OCI-LY3 (cell line): ENCODE measurements around the gene TMBIM6.

Experiments
- H2AFZ ChIP-seq: fragments of 200-600, 300-600 bp; shearing (Covaris generic); 2 replicates; pipeline ENCODE4 v1.6.0; 2014; ENCODE audit warnings: antibody characterized with exemption, low read depth, low read length
- H3K27ac ChIP-seq: fragments of 200-600, 300-600 bp; sonication (generic); 2 replicates; pipeline ENCODE4 v1.5.1; 2014; ENCODE audit warnings: mild to moderate bottlenecking, low read length, moderate library complexity, mixed read lengths
- H3K27me3 ChIP-seq: fragments of 200-600, 300-600 bp; sonication (generic); 2 replicates; pipeline ENCODE4 v1.6.1; 2014; ENCODE audit warnings: low read depth, low read length, mixed read lengths
- H3K36me3 ChIP-seq: fragments of 200-600, 300-600 bp; sonication (generic); replicated peaks from 2 replicates; pipeline ENCODE3; 2014; ENCODE audit warnings: low read depth, low read length, mixed read lengths
- H3K4me1 ChIP-seq: fragments of 300-600, 200-600 bp; sonication (generic); 2 replicates; pipeline ENCODE4 v1.6.1; 2014; ENCODE audit warnings: low read length, mixed read lengths
- H3K4me2 ChIP-seq: fragments of 200-600, 300-600 bp; sonication (generic); 2 replicates; pipeline ENCODE4 v1.6.1; 2014; ENCODE audit warnings: low read length, mixed read lengths
- H3K4me3 ChIP-seq: fragments of 300-600, 200-600 bp; sonication (generic); 2 replicates; pipeline ENCODE4 v1.5.1; 2014; ENCODE audit warnings: antibody characterized with exemption, mild to moderate bottlenecking, low read length, moderate library complexity
- H3K79me2 ChIP-seq: fragments of 300-600, 200-600 bp; shearing (Covaris generic); 2 replicates; pipeline ENCODE4 v1.6.1; 2014; ENCODE audit warnings: mild to moderate bottlenecking, low read length, mixed read lengths
- H3K9ac ChIP-seq: fragments of 300-600, 200-600 bp; shearing (Covaris generic); 2 replicates; pipeline ENCODE4 v1.6.0; 2014; ENCODE audit warnings: mild to moderate bottlenecking, low read length, moderate library complexity
- H3K9me3 ChIP-seq: fragments of 200-600, 300-600 bp; shearing (Covaris generic); 2 replicates; pipeline ENCODE4 v1.6.1; 2014; ENCODE audit warnings: low read length, mixed read lengths; ENCODE audit not compliant: insufficient read depth
- H4K20me1 ChIP-seq: fragments of 200-600, 300-600 bp; sonication (generic); 2 replicates; pipeline ENCODE4 v1.6.1; 2016; ENCODE audit warnings: low read length, mixed read lengths; ENCODE audit not compliant: insufficient read depth
- EZH2phosphoT487 ChIP-seq: fragments of 200-600 bp; shearing (Covaris generic); IDR thresholded peaks from 2 replicates; pipeline ENCODE4 v1.6.1; 2018; ENCODE audit warnings: antibody characterized with exemption, mixed run types, low read depth
- TF ChIP-seq, protein P1 (sequence below): fragments of 200-600, 300-600 bp; sonication (generic); IDR thresholded peaks from 2 replicates; pipeline ENCODE4 v1.5.1; 2014; ENCODE audit warnings: antibody characterized with exemption, low read length, low read depth

TMBIM6 gene

DNA sequence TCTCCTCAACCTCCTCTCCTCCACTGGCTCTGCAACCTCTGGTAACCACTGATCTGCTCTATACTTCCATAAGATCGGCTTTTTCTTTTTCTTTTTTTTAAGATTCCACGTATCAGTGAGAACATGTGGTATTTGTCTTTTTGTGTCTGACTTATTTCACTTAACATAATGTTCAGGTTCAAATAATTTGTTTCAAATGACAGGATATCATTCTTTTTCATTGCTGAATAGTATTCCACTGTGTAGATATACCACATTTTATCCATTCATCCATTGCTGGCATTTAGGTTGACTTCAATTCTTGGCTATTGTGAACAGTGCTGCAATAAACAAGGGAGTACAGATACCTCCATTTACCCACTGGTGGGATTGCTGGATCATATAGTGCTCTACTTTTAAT is 46.3 kb downstream of the TMBIM6 start:
- Histone ChIP-seq H4K20me1 (no peaks in the 10 kb centered on the region), H2AFZ (no peak overlapping the region), H3K9me3 (peaks cover 5% of the 10 kb centered on the region; the same call in 1 of the 2 replicates), H3K79me2 (no peaks in the 10 kb centered on the region), H3K4me3 (no peak overlapping the region), H3K27me3 (no peaks in the 10 kb centered on the region), H3K4me1 (peaks cover 15% of the 10 kb centered on the region), H3K9ac (no peak overlapping the region), H3K36me3 (no peaks in the 10 kb centered on the region), H3K27ac (no peak overlapping the region), H3K4me2 (no peak overlapping the region)
- no peak for TF ChIP-seq EZH2phosphoT487
- TF ChIP-seq, protein P1, sequence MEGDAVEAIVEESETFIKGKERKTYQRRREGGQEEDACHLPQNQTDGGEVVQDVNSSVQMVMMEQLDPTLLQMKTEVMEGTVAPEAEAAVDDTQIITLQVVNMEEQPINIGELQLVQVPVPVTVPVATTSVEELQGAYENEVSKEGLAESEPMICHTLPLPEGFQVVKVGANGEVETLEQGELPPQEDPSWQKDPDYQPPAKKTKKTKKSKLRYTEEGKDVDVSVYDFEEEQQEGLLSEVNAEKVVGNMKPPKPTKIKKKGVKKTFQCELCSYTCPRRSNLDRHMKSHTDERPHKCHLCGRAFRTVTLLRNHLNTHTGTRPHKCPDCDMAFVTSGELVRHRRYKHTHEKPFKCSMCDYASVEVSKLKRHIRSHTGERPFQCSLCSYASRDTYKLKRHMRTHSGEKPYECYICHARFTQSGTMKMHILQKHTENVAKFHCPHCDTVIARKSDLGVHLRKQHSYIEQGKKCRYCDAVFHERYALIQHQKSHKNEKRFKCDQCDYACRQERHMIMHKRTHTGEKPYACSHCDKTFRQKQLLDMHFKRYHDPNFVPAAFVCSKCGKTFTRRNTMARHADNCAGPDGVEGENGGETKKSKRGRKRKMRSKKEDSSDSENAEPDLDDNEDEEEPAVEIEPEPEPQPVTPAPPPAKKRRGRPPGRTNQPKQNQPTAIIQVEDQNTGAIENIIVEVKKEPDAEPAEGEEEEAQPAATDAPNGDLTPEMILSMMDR, result no peak

DNA sequence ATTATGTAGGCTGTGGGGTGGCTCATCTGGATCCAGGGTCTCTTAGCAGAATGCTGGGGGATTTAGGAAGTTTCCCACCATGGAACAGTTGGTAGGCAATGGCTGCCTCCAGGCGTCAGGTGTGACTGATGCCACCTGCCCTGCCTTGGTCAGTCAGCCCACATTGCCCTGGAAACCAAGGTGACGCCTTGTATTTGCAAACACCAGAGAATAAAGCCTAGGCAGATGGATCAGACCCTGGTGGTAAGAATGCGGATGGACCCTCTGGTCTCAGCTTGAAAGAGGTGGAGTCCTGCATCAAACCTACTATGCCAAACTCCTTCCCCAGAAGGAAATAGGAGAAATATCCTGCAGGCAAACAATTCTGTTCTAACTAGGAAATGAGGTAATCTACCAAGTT is 48.6 kb downstream of the TMBIM6 start:
- Histone ChIP-seq H3K79me2 (no peaks in the 10 kb centered on the region), H4K20me1 (no peaks in the 10 kb centered on the region), H3K27me3 (no peaks in the 10 kb centered on the region), H3K27ac (no peak overlapping the region), H3K36me3 (no peaks in the 10 kb centered on the region), H3K4me1 (peaks cover 6% of the 10 kb centered on the region; the same call in 1 of the 2 replicates), H3K4me3 (no peak overlapping the region), H3K9me3 (peaks cover 5% of the 10 kb centered on the region; the same call in 1 of the 2 replicates), H3K9ac (no peak overlapping the region), H2AFZ (no peak overlapping the region), H3K4me2 (no peak overlapping the region)
- no peak for TF ChIP-seq EZH2phosphoT487
- TF ChIP-seq, protein P1, result no peak

DNA sequence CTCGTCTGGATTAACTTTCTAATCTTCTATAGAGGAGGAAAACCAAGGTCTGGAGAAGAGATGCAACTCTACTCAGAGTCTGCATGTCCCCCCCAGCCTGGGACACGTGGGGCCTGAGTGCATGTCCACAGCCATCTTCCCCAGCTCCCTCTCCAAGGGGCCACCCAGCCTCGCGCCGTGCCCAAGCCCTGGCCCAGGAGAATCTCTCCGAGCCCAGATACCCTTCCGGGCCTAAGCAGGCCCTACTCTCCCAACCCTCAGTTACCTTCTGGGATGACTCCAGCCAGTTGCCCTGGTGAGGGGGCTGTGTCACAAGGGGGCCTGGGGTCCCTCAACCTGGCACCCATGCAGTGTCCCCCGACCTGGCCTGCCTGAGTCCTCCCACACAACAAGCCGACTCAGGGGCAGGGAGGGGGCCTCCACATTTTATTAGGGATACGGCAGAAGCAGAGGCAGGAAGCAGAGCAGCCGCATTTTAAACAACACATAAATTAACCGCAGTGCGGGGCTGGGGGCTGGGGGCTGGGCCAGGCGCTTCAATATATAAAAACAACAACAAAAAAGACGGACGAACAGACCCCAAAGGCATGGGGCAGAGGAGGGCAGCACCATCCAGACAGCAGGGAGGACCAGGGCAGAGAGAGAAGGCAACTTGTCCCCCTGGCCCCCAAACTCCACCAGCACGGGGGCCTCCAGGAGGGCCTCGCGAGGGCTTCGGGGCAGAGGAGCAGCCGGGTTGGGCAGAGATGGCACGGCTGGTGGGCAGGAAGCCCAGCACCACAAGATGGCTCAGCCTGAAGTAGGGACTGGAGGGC is 49.6 kb downstream of the TMBIM6 start:
- no peak overlapping the region for H3K4me3 ChIP-seq
- H3K9ac ChIP-seq, result no peak overlapping the region
- H3K27me3 ChIP-seq, result no peaks in the 10 kb centered on the region
- peaks cover 5% of the 10 kb centered on the region; the same call in 1 of the 2 replicates for H3K9me3 ChIP-seq
- H4K20me1 ChIP-seq, result no peaks in the 10 kb centered on the region
- no peak overlapping the region for H2AFZ ChIP-seq
- H3K36me3 ChIP-seq, result no peaks in the 10 kb centered on the region
- H3K79me2 ChIP-seq, result no peaks in the 10 kb centered on the region
- peaks cover 6% of the 10 kb centered on the region; the same call in 1 of the 2 replicates for H3K4me1 ChIP-seq
- no peak for TF ChIP-seq EZH2phosphoT487
- TF ChIP-seq, protein P1, result no peak
- H3K4me2 ChIP-seq, result no peak overlapping the region
- no peak overlapping the region for H3K27ac ChIP-seq

DNA sequence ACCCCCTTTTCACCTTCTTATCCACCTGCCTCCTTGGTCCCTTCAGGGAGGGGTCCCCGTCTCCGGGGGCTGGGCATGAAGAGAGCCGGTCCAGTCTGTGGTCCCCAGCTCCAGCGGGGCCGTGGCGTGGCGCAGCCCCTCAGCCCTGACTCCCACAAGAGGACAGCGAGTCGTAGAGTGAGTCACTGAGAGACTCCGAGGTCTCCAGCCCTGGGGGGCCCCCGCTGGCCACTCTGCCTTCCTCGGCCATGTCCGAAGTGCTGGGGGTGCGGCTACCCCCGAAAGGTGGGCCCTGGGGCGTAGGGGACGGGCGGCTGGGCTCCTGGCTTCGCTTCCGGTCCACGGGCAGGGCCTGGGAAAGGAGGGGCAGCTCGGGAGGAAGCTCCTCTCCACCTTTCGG is 50.3 kb downstream of the TMBIM6 start:
- Histone ChIP-seq H3K27me3 (no peaks in the 10 kb centered on the region), H2AFZ (no peak overlapping the region), H3K79me2 (no peaks in the 10 kb centered on the region), H3K4me2 (no peak overlapping the region), H3K4me1 (peaks cover 6% of the 10 kb centered on the region; the same call in 1 of the 2 replicates), H4K20me1 (no peaks in the 10 kb centered on the region), H3K27ac (no peak overlapping the region), H3K4me3 (no peak overlapping the region), H3K9me3 (peaks cover 5% of the 10 kb centered on the region; the same call in 1 of the 2 replicates), H3K36me3 (no peaks in the 10 kb centered on the region), H3K9ac (no peak overlapping the region)
- TF ChIP-seq EZH2phosphoT487, result no peak
- TF ChIP-seq, protein P1, result no peak
